M059J (cell line): ENCODE data around the gene COPS7A. TPM values are rescaled to one million over a fixed set of nuclear protein-coding genes. Genes with fewer than 3 reads are reported as not detected.

ENCODE experiments used
- DNase-seq: peaks from one replicate; pipeline ENCODE4 v3.0.0-alpha.2; 2012; ENCODE audit warnings: low read depth
- total RNA-seq: library from RNA; depleted of rRNA; stranded (reverse); fragments of >200 nt; shearing (Covaris generic); gene quantifications from 2 replicates; pipeline ENCODE4 v1.2.3, GENCODE V29; 2014; rRNA removed

COPS7A gene
- total RNA-seq, result 60.2 and 66.0 TPM in 2 replicates

- peak; percentile 98 for DNase-seq
Measured at GRCh38 chr12:6723607-6724408, at the start of gene COPS7A. TSS of gene COPS7A (plus strand) at chr12:6724046. CDS start at chr12:6724657, 611 bp downstream.

- no peak for DNase-seq
Measured at GRCh38 chr12:6676962-6677361, 46.9 kb upstream of the COPS7A start.

- peak; percentile 44 for DNase-seq
Measured at GRCh38 chr12:6684609-6685008, 39.2 kb upstream of the COPS7A start.

GRCh38 chr12:6685814-6686213 is 38.0 kb upstream of the COPS7A start:
- DNase-seq, result no peak

GRCh38 chr12:6688543-6688998 is 35.3 kb upstream of the COPS7A start:
- DNase-seq, result peak; percentile 26

- DNase-seq, result peak; percentile 99
Measured at GRCh38 chr12:6688999-6689882, 34.6 kb upstream of the COPS7A start, which contains the start of gene ZNF384. TSS of gene ZNF384 (minus strand) at chr12:6689375. CDS start at chr12:6679520, 9,855 bp downstream.

GRCh38 chr12:6691473-6691872 is 32.4 kb upstream of the COPS7A start:
- DNase-seq, result peak; percentile 54

- DNase-seq, result no peak
Measured at GRCh38 chr12:6692888-6693287, 31.0 kb upstream of the COPS7A start.

- DNase-seq, result no peak
Measured at GRCh38 chr12:6693832-6694355, 30.0 kb upstream of the COPS7A start.

GRCh38 chr12:6694701-6695100 is 29.1 kb upstream of the COPS7A start:
- DNase-seq, result no peak

- no peak for DNase-seq
Measured at GRCh38 chr12:6695313-6696045, 28.4 kb upstream of the COPS7A start.

- no peak for DNase-seq
Measured at GRCh38 chr12:6696690-6697583, 26.9 kb upstream of the COPS7A start.

GRCh38 chr12:6697584-6698351 is 26.1 kb upstream of the COPS7A start:
- DNase-seq, result peak; percentile 72

GRCh38 chr12:6698352-6699046 is 25.3 kb upstream of the COPS7A start:
- DNase-seq, result no peak

GRCh38 chr12:6699259-6699988 is 24.4 kb upstream of the COPS7A start:
- no peak for DNase-seq

- no peak for DNase-seq
Measured at GRCh38 chr12:6699989-6700645, 23.7 kb upstream of the COPS7A start.

- DNase-seq, result peak; percentile 16
Measured at GRCh38 chr12:6700646-6701051, 23.2 kb upstream of the COPS7A start, which contains the start of gene PIANP. TSS of gene PIANP (minus strand) at chr12:6700815. CDS start at chr12:6698061, 2,754 bp downstream.
